Peyer's patch (tissue), 4 donors: ENCODE data around the gene ZNF618.

Experiments
- CTCF ChIP-seq, 6 experiments: fragments of 450-650 bp in 4 of 6; fragments of 200-600 bp in 2 of 6; sonication (generic) in 1 of 6; IDR thresholded peaks; one replicate each; pipeline ENCODE4 v1.5.1; 2017 to 2019; ENCODE audit warnings: antibody characterized with exemption in 6 of 6, mild to moderate bottlenecking in 3 of 6, moderate library complexity in 1 of 6
- POLR2A ChIP-seq, 2 donors: fragments of 450-650 bp; IDR thresholded peaks; one replicate each; pipeline ENCODE4 v1.5.1; 2017; ENCODE audit warnings: antibody characterized with exemption in 2 of 2, mild to moderate bottlenecking in 2 of 2, moderate library complexity in 2 of 2

- TF ChIP-seq CTCF (IDR thresholded peaks at IDR 0.05) (no peak), POLR2A (IDR thresholded peaks at IDR 0.05) (no peak)
Measured at GRCh38 chr9:114070188-114071103, 194.3 kb downstream of the ZNF618 start.
